HepG2 (cell line): ENCODE measurements around the gene GZF1.

ENCODE experiments used
- CTCF ChIP-seq: sonication (generic); formaldehyde crosslinking; IDR thresholded peaks from 2 replicates; pipeline ENCODE4 v1.5.0; 2020; ENCODE audit warnings: mild to moderate bottlenecking, missing genetic modification reagents, moderate library complexity
- JUND ChIP-seq: sonication (generic); formaldehyde crosslinking; IDR thresholded peaks from 2 replicates; pipeline ENCODE4 v1.8.0; 2022; ENCODE audit warnings: mild to moderate bottlenecking, missing genetic modification reagents
- PHB2 ChIP-seq: fragments of 450-650 bp; IDR thresholded peaks from 2 replicates; pipeline ENCODE4 v1.6.1; 2018; ENCODE audit not compliant: partially characterized antibody
- POLR2AphosphoS5 ChIP-seq: IDR thresholded peaks from 2 replicates; pipeline ENCODE4 v1.6.1; 2012; ENCODE audit warnings: low read depth, low read length
- SMAD3 ChIP-seq: sonication (generic); formaldehyde crosslinking; IDR thresholded peaks from 2 replicates; pipeline ENCODE4 v1.4.0; 2020; ENCODE audit warnings: missing genetic modification reagents
- YY1 ChIP-seq: IDR thresholded peaks from 2 replicates; pipeline ENCODE4 v1.6.1; 2011; ENCODE audit warnings: low read length, low read depth, moderate library complexity, mild to moderate bottlenecking; ENCODE audit not compliant: insufficient read depth, insufficient replicate concordance
- ZBTB40 ChIP-seq, 2 experiments: fragments of 450-650 bp in 1 of 2; sonication (generic) in 1 of 2; formaldehyde crosslinking in 1 of 2; IDR thresholded peaks; 2 replicates each; pipeline versions ENCODE4 v1.6.1 to v1.8.0; 2016 to 2022; ENCODE audit warnings: antibody characterized with exemption in 1 of 2, mild to moderate bottlenecking in 1 of 2, missing genetic modification reagents in 1 of 2
- ZMYM4 ChIP-seq: sonication (generic); formaldehyde crosslinking; IDR thresholded peaks from 2 replicates; pipeline ENCODE4 v1.8.1; 2023; ENCODE audit warnings: mild to moderate bottlenecking, missing genetic modification reagents
- ZNF235 ChIP-seq: sonication (generic); formaldehyde crosslinking; IDR thresholded peaks from 2 replicates; pipeline ENCODE4 v1.8.1; 2023; ENCODE audit warnings: mild to moderate bottlenecking, missing genetic modification reagents, borderline replicate concordance
- TF ChIP-seq, protein P1 (sequence below): sonication (generic); formaldehyde crosslinking; IDR thresholded peaks from 2 replicates; pipeline ENCODE4 v1.8.0; 2022; ENCODE audit warnings: low read depth, missing genetic modification reagents

GRCh38 chr20:23331450-23332350 is 30.3 kb upstream of the GZF1 start:
- TF ChIP-seq ZMYM4 (CRISPR knock-in tag): no peak
- no peak for TF ChIP-seq PHB2
- TF ChIP-seq, protein P1, sequence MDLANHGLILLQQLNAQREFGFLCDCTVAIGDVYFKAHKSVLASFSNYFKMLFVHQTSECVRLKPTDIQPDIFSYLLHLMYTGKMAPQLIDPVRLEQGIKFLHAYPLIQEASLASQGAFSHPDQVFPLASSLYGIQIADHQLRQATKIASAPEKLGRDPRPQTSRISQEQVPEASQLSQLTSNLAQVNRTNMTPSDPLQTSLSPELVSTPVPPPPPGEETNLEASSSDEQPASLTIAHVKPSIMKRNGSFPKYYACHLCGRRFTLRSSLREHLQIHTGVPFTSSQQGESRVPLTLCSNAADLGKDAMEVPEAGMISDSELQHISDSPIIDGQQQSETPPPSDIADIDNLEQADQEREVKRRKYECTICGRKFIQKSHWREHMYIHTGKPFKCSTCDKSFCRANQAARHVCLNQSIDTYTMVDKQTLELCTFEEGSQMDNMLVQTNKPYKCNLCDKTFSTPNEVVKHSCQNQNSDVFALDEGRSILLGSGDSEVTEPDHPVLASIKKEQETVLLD: no peak
- no peak for TF ChIP-seq ZBTB40 (IDR thresholded peaks at IDR 0.05)
- no peak for TF ChIP-seq ZBTB40 (CRISPR knock-in tag; IDR thresholded peaks at IDR 0.05)
- TF ChIP-seq YY1: no peak
- no peak for TF ChIP-seq ZNF235 (CRISPR knock-in tag)
- TF ChIP-seq CTCF: no peak
- TF ChIP-seq POLR2AphosphoS5: no peak
- no peak for TF ChIP-seq JUND
- TF ChIP-seq SMAD3 (CRISPR knock-in tag): no peak
